ENCODE results near the gene LRP1B.
A peak's percentile ranks its signal among the peaks of the same experiment; 100 is the strongest.

LRP1B gene

GRCh38 chr2:140892911-140893637 lies 1237.7 kb downstream of the LRP1B start:
- peak; percentile 13 for DNase-seq (ENCODE audit: low read depth)

- peak; percentile 36 for DNase-seq (ENCODE audit: low read depth)
Observed at GRCh38 chr2:140892436-140892835, 1238.4 kb downstream of the LRP1B start.

GRCh38 chr2:140891614-140892212 lies 1239.1 kb downstream of the LRP1B start:
- no peak for DNase-seq (ENCODE audit: low read depth)

- no peak for DNase-seq (ENCODE audit: low read depth)
Observed at GRCh38 chr2:140882671-140883620, 1247.9 kb downstream of the LRP1B start.

GRCh38 chr2:140880573-140880972 lies 1250.2 kb downstream of the LRP1B start:
- DNase-seq (ENCODE audit: low read depth) = peak; percentile 68

- no peak for DNase-seq (ENCODE audit: low read depth)
Observed at GRCh38 chr2:140876015-140876414, 1254.8 kb downstream of the LRP1B start.

- DNase-seq (ENCODE audit: low read depth) = peak; percentile 38
Observed at GRCh38 chr2:140873915-140874531, 1256.8 kb downstream of the LRP1B start.

- no peak for DNase-seq (ENCODE audit: low read depth)
Observed at GRCh38 chr2:140869925-140870324, 1260.9 kb downstream of the LRP1B start.

- DNase-seq (ENCODE audit: low read depth) = no peak
Observed at GRCh38 chr2:140869107-140869506, 1261.7 kb downstream of the LRP1B start.

- no peak for DNase-seq (ENCODE audit: low read depth)
Observed at GRCh38 chr2:140865837-140866236, 1265.0 kb downstream of the LRP1B start.

GRCh38 chr2:140863713-140864112 lies 1267.1 kb downstream of the LRP1B start:
- DNase-seq (ENCODE audit: low read depth) = peak; percentile 72

GRCh38 chr2:140862181-140862580 lies 1268.6 kb downstream of the LRP1B start:
- DNase-seq (ENCODE audit: low read depth) = no peak

GRCh38 chr2:140861666-140862065 lies 1269.2 kb downstream of the LRP1B start:
- DNase-seq (ENCODE audit: low read depth) = no peak

- no peak for DNase-seq (ENCODE audit: low read depth)
Observed at GRCh38 chr2:140855471-140855870, 1275.3 kb downstream of the LRP1B start.

GRCh38 chr2:140851258-140851981 lies 1279.4 kb downstream of the LRP1B start:
- DNase-seq (ENCODE audit: low read depth) = peak; percentile 57

- no peak for DNase-seq (ENCODE audit: low read depth)
Observed at GRCh38 chr2:140843186-140843585, 1287.6 kb downstream of the LRP1B start.

GRCh38 chr2:140842110-140842509 lies 1288.7 kb downstream of the LRP1B start:
- DNase-seq (ENCODE audit: low read depth) = no peak

GRCh38 chr2:140841141-140841540 lies 1289.7 kb downstream of the LRP1B start:
- no peak for DNase-seq (ENCODE audit: low read depth)

- DNase-seq (ENCODE audit: low read depth) = no peak
Observed at GRCh38 chr2:140836826-140837225, 1294.0 kb downstream of the LRP1B start.

- no peak for DNase-seq (ENCODE audit: low read depth)
Observed at GRCh38 chr2:140835079-140835478, 1295.7 kb downstream of the LRP1B start.

- no peak for DNase-seq (ENCODE audit: low read depth)
Observed at GRCh38 chr2:140814141-140814540, 1316.7 kb downstream of the LRP1B start.

All from ELR (cell line).